Right kidney (tissue), 9 donors: ENCODE data around the gene KDM2B.

Experiments used
- DNase-seq: peaks from one replicate; pipeline ENCODE4 v3.0.0-alpha.2; 2016
- long read RNA-seq, 8 donors: transcript quantifications; one replicate each; lab custom pipeline, GENCODE V29; 2026

Gene KDM2B
- long read RNA-seq, donor 1, full-length matches to known transcripts = 1 of 1 reads
- long read RNA-seq, donor 1, partial matches to known transcripts = 0 of 1 reads
- long read RNA-seq, donor 1, other reads (novel, unspliced or antisense) = 0 of 1 reads
- long read RNA-seq, donor 2 = 0 reads
- long read RNA-seq, donor 3 = 0 reads
- long read RNA-seq, donor 4, partial matches to known transcripts = 0 of 2 reads
- long read RNA-seq, donor 4, other reads (novel, unspliced or antisense) = 0 of 2 reads
- long read RNA-seq, donor 5 = 0 reads
- long read RNA-seq, donor 6, partial matches to known transcripts = 0 of 1 reads
- long read RNA-seq, donor 6, other reads (novel, unspliced or antisense) = 0 of 1 reads
- long read RNA-seq, donor 7, partial matches to known transcripts = 9 of 9 reads
- long read RNA-seq, donor 7, other reads (novel, unspliced or antisense) = 0 of 9 reads
- long read RNA-seq, donor 8, full-length matches to known transcripts = 1 of 1 reads
- long read RNA-seq, donor 8, partial matches to known transcripts = 0 of 1 reads
- long read RNA-seq, donor 8, other reads (novel, unspliced or antisense) = 0 of 1 reads

DNA sequence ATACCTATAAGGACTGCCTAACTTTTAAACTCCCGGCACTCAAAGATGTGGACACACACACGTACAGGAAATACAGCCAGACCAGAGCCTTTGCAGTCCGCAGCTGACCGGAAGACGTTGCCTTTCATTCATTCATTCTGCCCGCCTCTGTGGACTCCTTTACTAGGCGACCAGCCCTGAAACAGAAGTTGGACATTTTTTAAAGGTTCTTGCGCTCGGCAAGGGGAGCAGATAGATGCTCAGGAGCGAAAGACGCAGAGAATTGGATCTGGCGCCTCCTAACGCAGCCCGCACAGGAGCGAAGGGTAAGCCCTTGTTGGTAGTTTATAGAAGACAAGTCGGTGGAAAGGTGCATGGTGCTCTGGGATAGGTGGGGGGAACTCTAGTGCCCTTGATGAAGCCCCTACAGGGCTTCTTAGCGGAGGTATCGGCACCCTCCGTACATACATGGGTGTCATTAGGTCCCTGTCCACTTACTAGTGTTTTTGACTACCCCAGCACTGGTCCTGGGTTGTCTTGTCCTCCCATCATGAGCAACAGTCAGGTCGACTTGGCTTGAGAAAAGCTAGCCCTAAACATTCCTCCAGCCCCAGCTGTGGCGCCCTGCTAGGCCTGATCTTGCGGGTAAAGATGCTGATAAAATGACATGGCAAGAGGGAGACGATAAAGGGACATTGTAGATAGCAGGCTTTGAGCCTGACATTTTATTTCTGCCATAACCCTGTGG is at the start of gene KDM2B:
Gene KDM2B (minus strand): TSS at position 65 of the 727 bp plus-strand sequence. CDS start 112 bp downstream, outside the sequence.
- DNase-seq = peak; percentile 72

DNA sequence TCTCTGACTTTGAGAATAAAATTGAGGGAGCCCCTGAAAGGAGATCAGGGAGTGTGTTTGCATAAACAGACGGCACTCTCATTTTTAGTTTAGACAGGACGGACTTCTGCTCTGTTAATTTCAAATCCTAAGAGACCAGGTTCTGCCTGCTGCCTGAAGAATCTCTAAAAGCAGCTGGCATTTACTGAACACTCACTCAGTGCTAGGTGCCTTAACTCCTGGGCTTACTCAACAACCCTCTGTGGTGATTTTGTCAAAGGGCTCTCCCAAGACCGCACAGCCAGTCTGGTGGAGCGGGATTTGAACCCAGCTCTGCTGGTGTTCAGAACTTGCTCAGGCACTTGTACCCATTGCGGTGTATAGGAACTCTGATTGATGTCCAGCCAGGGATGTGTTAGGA is 47.7 kb upstream of the KDM2B start:
- DNase-seq = no peak

DNA sequence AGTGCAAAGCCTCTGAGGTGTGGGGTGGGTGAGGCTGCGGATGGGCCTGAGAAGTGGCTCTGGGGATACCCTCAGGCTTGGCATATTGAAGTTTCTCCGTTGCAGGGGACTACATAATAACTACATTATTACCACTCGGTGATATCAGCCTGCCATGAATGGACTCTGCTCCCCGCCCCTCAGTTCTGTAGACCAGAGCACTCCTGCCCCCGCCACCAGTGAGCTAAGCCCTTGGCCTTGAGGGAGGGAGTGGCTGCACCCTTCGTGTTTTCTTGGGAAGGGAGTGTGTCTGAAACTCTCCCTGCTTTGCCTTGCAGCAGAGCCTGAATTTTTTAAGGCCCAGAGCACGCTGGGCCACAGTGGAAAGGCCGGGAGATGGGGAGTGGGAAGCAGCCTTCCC is 47.2 kb upstream of the KDM2B start:
- DNase-seq = no peak

DNA sequence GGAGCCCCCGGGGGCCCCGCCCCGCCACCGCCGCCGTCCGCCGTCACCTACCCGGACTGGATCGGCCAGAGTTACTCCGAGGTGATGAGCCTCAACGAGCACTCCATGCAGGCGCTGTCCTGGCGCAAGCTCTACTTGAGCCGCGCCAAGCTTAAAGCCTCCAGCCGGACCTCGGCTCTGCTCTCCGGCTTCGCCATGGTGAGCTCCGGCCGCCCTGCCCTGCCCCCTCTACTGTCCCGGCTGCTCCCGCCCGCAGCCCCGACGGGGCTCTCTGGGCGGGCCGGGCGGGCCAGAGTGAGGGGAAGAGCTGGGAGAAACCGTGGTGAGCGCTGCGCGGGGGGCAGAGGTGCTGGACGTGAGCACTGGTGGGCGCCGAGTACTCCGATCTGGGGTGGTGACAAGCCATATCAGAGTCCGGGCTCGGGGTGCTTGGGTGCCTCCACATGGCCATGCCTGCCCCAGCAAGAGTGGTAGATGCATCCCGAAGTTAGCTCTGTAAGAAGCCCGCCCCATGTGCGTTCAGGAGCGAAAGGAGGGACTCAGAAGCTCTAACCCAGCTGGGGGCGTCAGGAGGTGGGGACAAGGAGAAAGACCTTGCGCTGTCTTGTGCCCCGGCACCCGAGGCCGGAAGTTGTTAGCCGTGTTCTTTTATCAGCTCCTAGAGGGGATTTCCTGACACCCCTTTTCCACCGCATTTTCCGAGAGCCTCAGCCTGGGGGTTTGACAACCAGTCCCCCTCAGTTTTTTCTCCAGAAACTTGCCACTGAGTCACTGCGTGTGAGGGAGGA is 46.2 kb upstream of the KDM2B start:
- peak; percentile 97 for DNase-seq

DNA sequence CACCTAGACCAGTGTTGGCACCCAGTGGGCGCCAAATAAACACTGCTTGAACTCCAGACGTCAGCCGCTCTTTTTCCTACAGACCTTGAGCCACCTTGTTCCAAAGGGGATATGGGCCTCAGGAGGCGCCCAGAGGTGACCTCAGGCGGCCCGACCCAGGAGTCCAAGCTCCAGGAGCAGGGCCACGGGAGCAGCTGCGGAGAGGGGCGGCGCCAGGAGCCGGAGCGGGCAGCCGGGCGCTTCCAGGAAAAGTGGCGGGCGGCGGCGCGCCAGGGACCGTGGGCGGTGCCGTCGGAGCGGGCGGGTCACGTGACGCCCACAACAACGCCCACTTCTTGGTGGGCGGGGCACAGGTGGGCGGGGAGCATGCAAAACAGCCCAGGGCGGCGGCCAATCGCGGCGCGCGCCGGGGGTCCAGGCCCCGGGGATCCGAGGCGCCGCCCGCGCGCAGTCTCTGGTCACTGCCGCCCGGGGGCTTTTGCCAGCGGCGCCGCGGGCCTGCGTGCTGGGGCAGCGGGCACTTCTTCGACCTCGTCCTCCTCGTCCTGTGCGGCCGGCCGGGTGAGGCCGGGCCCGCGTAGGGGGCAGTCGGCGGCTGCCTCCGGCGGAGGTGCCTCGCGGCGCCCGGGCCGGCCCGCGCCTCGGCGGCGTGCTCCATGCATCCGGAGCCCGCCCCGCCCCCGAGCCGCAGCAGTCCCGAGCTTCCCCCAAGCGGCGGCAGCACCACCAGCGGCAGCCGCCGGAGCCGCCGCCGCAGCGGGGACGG is 45.4 kb upstream of the KDM2B start, which contains the start of gene ORAI1:
Gene ORAI1 (plus strand): TSS at position 444 of the 766 bp plus-strand sequence.
- DNase-seq = peak; percentile 97

DNA sequence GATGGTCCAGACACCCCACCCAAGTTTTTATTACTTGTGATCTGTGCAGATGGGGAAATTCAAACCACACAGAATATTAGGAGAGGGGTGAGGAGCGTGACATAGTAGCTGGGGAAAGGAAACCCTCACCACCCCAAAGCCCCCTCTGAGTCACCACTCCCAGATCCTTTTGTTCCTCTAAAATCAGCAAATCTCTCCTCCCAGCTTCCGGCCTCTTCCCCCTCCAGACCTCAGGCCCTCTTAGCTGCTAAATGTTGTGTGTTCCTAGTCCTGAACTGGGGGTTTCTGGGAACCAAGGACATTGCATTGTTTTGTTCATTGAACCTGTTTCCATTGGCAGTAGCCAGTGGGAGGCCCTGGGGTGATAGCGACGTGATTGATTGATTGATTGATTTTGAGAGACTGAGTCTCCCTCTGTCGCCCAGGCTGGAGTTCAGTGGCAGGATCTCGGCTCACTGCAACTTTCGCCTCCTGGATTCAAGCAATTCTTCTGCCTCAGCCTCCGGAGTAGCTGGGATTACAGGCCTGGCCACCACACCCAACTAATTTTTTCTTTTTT is 39.6 kb upstream of the KDM2B start:
- DNase-seq = no peak

DNA sequence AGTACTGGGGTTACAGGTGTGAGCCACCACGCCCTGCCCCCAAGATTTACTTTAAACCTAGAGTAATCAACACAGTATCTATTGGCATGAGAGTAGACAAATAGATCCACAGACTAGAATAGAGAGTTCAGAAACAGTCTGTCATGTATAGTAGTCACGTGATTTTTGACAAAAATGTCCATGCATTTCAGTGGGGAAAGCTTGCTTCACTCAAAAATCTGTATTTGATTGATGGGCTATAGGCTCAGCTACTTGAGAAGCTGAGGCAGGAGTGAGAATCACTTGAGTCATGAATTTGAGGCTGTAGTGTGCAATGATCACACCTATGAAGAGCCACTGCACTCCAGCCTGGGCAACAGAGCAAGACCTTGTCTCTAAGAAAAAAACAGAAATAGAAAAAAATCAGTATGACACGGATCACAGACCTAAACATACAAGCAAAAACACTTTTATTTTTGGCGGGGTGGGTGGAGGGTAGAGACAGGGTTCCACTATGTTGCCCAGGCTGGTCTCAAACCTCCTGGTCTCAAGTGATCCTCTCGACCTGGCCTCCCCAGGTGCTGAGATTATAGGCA is 37.9 kb upstream of the KDM2B start:
- DNase-seq = no peak

DNA sequence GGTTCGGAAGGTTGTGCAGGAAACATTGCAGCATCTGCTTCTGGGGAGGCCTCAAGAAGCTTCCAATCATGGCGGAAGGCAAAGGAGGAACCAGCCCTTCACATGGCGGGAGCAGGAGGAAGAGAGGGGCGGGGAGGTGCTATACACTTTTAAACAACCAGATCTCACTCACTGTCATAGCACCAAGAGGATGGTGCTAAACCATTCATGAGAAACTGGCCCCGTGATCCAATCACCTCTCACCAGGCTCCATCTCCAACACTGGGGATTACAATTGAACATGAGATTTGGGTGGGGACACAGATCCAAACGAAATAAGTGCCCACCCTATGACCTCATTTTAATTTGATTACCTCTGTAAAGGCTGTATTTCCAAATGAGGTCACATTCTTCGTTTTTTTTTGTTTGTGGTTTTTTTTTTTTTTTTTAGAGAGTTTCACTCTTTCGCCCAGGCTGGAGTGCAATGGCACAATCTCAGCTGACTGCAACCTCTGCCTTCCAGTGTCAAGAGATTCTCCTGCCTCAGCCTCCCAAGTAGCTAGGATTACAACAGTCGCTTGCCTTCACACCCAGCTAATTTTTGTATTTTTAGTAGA is 34.1 kb upstream of the KDM2B start:
- no peak for DNase-seq

DNA sequence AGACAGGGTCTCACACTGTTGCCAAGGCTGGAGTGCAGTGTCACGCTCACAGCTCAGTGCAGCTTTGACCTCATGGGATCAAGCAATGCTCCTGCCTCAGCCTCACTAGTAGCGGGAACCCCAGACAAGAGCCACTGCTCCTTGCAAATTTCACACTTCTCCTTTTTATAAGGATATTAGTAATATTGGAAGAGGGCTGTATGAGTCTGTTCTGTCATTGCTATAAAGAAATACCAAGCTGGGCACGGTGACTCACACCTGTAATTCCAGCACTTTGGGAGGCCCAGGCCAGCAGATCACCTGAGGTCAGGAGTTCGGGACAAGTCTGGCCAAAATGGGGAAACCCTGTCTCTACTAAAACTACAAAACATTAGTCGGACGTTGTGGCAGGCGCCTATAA is 32.6 kb upstream of the KDM2B start:
- DNase-seq = no peak

DNA sequence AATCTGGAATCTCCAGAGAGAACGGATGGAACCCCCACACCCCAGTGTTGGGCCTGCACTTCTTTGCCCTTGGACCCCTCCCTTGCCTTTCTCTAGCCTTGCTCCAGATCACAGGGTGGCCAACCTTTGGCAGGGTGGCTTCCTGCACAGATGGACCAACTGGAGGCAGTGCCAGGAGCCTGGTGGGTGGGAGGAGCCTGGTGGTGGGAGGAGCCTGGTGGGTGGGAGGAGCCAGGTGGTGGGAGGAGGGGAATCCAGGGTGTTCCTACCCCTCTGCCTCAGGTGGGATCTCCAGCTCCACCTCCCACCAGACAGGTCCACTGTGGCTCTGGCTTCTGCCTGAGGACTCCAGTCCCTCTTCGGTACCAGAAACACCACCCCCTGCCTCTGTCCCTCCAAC is 30.5 kb upstream of the KDM2B start:
- no peak for DNase-seq

DNA sequence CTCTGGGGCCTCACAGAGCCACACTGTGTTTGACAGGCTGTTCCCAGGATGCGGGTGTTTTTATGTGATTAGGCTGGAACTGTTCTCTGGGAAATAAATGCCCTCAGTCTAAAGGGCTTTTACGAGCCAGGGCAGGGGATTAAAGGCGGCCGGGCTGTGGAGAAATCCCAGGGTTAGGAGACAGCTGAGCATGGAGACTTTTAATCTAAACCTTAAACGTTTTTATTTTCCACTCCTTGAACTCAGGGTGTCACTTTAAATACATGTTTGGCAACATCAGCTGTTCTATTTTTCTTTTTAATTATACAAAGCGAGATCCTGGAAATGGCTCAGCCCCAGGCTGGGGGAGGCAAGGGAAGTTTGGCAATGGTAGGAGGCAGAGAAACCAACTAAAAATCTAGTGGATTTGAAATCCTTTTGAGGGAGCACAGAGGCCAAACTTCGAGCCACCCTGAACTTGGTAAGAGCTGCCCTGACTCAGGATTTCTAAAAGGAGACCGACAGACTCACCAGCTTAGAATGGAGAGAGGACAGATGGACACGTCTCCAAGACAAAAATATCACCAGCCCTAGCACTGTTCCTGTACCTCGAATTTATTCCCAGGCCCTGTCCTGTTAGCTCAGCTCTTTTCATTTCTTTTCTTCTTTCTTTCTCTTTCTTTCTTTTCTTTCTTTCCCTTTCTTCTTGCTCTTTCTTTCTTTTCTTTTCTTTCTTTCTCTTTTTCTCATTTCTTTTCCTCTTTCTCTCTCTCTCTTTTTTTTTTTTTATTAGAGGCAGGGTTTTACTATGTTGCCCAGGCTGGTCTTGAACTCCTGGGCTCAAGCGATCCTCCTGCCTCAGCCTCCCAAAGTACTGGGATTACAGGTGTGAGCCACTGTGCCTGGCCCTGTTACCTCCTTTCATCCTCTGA is 29.7 kb upstream of the KDM2B start:
- peak; percentile 35 for DNase-seq

DNA sequence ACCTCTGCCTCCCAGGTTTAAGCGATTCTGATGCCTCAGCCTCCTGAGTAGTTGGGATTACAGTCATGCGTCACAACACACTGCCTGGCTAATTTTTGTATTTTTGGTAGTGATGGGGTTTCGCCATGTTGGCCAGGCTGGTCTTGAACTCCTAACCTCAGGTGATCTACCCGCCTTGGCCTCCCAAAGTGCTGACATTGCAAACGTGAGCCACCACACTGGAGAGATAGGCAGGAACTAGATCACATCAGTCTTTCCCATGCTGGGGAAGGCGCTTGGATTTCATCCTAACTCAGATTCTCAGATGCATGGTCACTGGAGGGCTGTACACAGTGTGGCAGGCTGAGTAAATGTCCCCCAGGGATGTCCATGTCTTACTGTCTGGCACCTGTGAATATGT is 27.5 kb upstream of the KDM2B start:
- no peak for DNase-seq

DNA sequence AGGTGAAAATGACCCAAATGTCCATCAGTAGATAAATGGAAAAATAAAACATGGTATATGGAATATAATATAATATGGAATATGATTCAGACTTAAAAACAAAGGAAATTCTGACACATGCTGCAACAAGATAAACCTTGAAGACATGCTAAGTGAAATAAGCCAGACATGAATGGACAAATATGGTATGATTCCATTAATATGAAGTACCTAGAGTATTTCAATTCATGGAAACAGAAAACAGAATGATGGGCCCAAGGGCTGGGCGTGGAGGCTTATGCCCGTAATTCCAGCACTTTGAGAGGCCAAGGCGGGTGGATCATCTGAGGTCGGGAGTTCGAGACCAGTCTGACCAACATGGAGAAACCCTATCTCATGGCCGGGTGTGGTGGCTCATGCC is 22.8 kb upstream of the KDM2B start:
- DNase-seq = no peak

DNA sequence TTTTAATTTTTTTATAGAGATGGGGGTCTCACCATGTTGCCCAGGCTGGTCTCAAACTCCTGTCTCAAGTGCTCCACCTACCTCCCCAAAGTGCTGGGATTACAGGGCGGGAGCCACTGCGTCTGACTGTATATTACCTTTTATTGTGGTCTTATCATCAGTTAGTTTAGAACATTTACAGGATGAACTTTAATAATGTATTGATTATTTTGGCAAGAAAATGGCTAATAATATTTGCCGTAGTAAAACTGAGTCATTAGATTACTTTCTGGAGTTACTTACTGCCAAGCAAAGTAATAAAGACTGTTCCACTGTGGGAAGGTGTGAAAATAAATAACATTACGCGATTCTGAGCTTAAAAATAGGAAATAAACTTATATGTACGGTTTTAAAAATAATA is 21.9 kb upstream of the KDM2B start:
- DNase-seq = no peak

DNA sequence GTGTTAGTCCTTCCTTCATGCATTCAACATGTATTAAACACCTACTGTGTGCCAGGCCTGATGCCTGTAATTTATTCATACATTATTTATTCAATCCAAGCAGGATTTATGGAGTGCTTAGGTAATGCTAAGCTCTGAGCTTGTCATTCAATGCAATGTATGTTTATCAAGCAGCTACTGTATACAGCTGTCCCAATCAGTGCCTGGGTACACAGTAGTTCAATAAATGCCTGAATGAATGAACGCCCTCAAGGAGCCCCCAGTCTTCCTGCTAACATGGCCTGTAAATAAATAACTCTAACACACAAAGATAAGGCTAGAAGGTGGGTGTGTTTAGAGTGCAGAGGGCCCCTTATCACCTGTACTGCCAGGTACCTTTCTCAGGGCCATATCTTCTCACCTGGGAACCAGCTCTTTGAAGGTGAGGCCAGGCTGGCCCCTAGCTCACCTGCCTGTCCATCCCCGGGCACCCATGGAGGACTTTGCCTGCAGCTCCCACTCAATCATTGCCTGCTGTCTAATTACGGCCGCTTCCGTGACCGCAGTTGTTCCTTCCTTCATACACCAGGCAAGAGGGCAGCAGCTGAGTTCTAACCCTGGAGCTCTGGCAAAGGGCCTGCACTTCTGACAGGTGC is 20.0 kb upstream of the KDM2B start:
- DNase-seq = no peak

DNA sequence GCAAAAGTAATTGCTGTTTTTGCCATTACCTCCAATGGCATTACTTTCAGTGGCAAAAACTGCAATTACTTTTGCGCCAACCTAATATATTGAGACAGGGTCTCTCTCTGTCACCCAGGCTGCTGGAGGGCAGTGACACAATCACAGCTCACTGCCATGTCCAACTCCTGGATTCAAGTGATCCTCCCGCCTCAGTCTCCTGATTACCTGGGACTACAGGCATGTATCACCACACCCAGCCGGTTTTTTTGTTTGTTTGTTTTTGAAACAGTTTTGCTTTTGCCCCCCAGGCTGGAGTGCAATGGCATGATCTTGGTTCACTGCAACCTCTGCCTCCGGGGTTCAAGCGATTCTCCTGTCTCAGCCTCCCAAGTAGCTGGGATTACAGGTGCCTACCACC is 15.7 kb upstream of the KDM2B start:
- DNase-seq = no peak

DNA sequence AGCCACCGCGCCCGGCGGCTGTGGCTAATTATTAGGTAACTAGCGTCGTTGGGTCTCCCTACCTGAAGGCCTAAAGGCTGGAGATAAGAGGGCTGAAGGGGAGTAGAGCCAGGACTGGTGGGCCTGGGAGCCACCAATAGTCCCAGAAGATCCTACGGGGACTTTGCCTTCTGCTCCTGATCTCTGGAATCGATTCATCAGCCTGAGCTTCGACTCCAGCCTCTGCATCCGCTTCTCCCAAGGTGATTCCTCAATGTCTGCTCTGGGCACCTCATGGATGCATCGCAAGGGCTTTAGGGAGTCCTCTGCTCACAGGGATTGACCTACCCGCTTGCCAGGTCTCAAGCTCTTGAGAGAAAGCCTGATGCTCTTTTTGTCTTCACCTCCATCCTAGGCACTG is 14.7 kb upstream of the KDM2B start:
- no peak for DNase-seq

DNA sequence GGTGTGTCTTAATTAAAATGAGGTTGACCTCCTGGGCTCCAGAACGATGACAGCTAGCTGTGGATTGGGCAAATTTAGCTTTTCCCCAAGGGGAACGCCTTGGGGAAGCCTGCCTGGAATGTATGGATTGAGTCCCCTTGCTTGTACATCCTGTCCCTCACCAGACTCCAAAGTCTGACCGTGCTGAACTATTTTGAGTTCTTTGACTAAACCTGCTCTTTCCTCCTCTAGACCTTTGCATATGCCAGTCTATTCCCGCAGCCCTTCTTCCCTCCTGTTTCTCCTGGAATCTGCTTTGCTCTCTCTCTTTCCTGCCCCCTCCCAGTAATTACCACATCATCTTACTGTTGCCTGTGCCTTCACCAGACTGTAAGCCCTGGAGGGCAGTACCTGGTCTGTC is 11.5 kb upstream of the KDM2B start:
- DNase-seq = no peak
